Measurements from ENCODE around the gene RAP1A.

GRCh38 chr1:111677604-111678003, 58.0 kb downstream of the RAP1A start:
- no peak for TF ChIP-seq CTCF (conservative IDR thresholded peaks at IDR 0.05 in 1 of 2, IDR thresholded peaks at IDR 0.05 in 1 of 2; ENCODE audit: extremely low read depth in 1 of 2, insufficient read depth in 1 of 2, low read depth in 1 of 2, low read length in 2 of 2)
- TF ChIP-seq EZH2 (IDR thresholded peaks at IDR 0.05; ENCODE audit: borderline replicate concordance, low read length): no peak
